ENCODE results near the gene AVEN.

GRCh38 chr15:34039790-34040113 is 748 bp upstream of the AVEN start:
- no peak for TF ChIP-seq RXRA (CRISPR knock-in tag; IDR thresholded peaks at IDR 0.05)
- no peak for TF ChIP-seq CBX1 (IDR thresholded peaks at IDR 0.05; ENCODE audit: low read depth)
- TF ChIP-seq RAD21 (CRISPR knock-in tag; IDR thresholded peaks at IDR 0.05): no peak
- TF ChIP-seq CTCF (CRISPR knock-in tag; IDR thresholded peaks at IDR 0.05): no peak
- TF ChIP-seq CEBPB (IDR thresholded peaks at IDR 0.05; ENCODE audit: borderline replicate concordance, low read depth, low read length): no peak
- TF ChIP-seq POLR2A (IDR thresholded peaks at IDR 0.05; ENCODE audit: insufficient read depth in 1 of 2, low read depth in 2 of 2, low read length in 2 of 2): no peak
- no peak for TF ChIP-seq SIN3A (IDR thresholded peaks at IDR 0.05; ENCODE audit: borderline replicate concordance, low read depth, low read length)
- no peak for TF ChIP-seq KDM5A (IDR thresholded peaks at IDR 0.05; ENCODE audit: borderline replicate concordance, low read length)
- no peak for TF ChIP-seq TAF15 (IDR thresholded peaks at IDR 0.05; ENCODE audit: low read depth, low read length, poor library complexity, severe bottlenecking)
- TF ChIP-seq EP300 (IDR thresholded peaks at IDR 0.05; ENCODE audit: low read depth in 2 of 2, low read length in 2 of 2): no peak
- no peak for TF ChIP-seq EP300 (CRISPR knock-in tag; IDR thresholded peaks at IDR 0.05; ENCODE audit: borderline replicate concordance)
- TF ChIP-seq STAT5B (CRISPR knock-in tag; IDR thresholded peaks at IDR 0.05): no peak
- no peak for TF ChIP-seq ZNF253 (CRISPR knock-in tag; IDR thresholded peaks at IDR 0.05; ENCODE audit: borderline replicate concordance)

All from HepG2 (cell line).